Ovary (tissue), 9 donors: ENCODE results near the gene WDR75. TPM values are rescaled to one million over a fixed set of nuclear protein-coding genes. Genes with fewer than 3 reads are reported as not detected.
A peak's percentile ranks its signal among the peaks of the same experiment; 100 is the strongest.

Experiments used
- DNase-seq, 5 donors: peaks; one replicate each; pipeline ENCODE4 v3.0.0-alpha.2; 2019 to 2020
- H3K27ac ChIP-seq, 2 donors: fragments of 200-600 bp; one replicate each; pipeline versions ENCODE4 v1.5.1 to v1.8.0; 2019 to 2022
- H3K27me3 ChIP-seq: fragments of 200-600 bp; one replicate; pipeline ENCODE4 v1.8.0; 2022
- H3K36me3 ChIP-seq: fragments of 200-600 bp; sonication (generic); one replicate; pipeline ENCODE4 v1.5.1; 2019
- H3K4me1 ChIP-seq: one replicate; pipeline ENCODE4 v1.8.1; 2013; ENCODE audit warnings: mild to moderate bottlenecking, moderate library complexity; ENCODE audit not compliant: insufficient read depth
- H3K4me3 ChIP-seq: fragments of 200-600 bp; sonication (generic); one replicate; pipeline ENCODE4 v1.5.1; 2017
- H3K9me3 ChIP-seq, 2 donors: fragments of 200-600 bp in 1 of 2; sonication (generic) in 1 of 2; one replicate each; pipeline versions ENCODE4 v1.5.1 to v1.8.1; 2013 to 2019; ENCODE audit warnings: mild to moderate bottlenecking in 1 of 2, moderate library complexity in 1 of 2
- EP300 ChIP-seq: sonication (generic); formaldehyde crosslinking; IDR thresholded peaks from one replicate; pipeline ENCODE4 v1.6.1; 2017; ENCODE audit warnings: antibody characterized with exemption
- POLR2A ChIP-seq: fragments of 450-650 bp; IDR thresholded peaks from one replicate; pipeline ENCODE4 v1.6.1; 2017; ENCODE audit warnings: antibody characterized with exemption, mild to moderate bottlenecking, moderate library complexity
- WGBS, 3 donors: extraction: QIAGEN DNeasy Blood & Tissue Kit in 1 of 3; methylation state at CpG; one replicate each; pipeline versions ENCODE4 v1.1.5 to v1.1.7; 2013 to 2017; 5-methylcytosine and 5-hydroxymethylcytosine counted together
- intact Hi-C, 4 donors: fragments of 100-400 bp; cut with DNase I; formaldehyde crosslinking; loops; one replicate each; pipeline versions ENCODE4 v1.11.0 to v1.15.1; 2022 to 2023
- polyA plus RNA-seq, 2 donors: library from polyadenylated mRNA; stranded (reverse); fragments of 200-250 nt in 1 of 2; fragments of 350-450 nt in 1 of 2; fragmentation: Illumina TruSeq in 1 of 2; extraction: RNeasy Lipid Tissue Mini Kit (QIAGEN cat#74804) in 1 of 2; gene quantifications; one replicate each; pipeline ENCODE4 v1.2.3, GENCODE V29; 2013 to 2014
- total RNA-seq, 7 donors: library from RNA; depleted of rRNA in 2 of 7; stranded (reverse); fragments of >200 nt in 2 of 7; fragmentation: NEBNext Ultra II Directional in 3 of 7; extraction: Animal tissue kit (Norgen Biotek cat#: 25700) in 3 of 7; gene quantifications; one replicate each; pipeline versions ENCODE4 v1.1.0 to v1.2.4, GENCODE V29; 2016 to 2023
- TF ChIP-seq, protein P1 (sequence below), 3 donors: fragments of 450-650 bp in 2 of 3; fragments of 200-600 bp in 1 of 3; IDR thresholded peaks; one replicate each; pipeline versions ENCODE4 v1.5.1 to v1.8.0; 2016 to 2022; ENCODE audit warnings: antibody characterized with exemption in 3 of 3, mild to moderate bottlenecking in 1 of 3
- donor health status: DM: no; HTN: no; CAD: no; lungs with moderate emphysema.
- donor health status: DM: no; HTN: no; CAD: no.
- donor health status: Bipolar disorder and iron deficiency.
- donor health status: DM: yes; HTN: yes; CAD: no.
- donor health status: DM: no; HTN: no; CAD: no.
- donor health status: DM: yes; HTN: yes; CAD: no.

Gene WDR75
- total and polyA plus RNA-seq, 9 donors, result 22.8 to 41.3 (median 34.2) TPM

DNA sequence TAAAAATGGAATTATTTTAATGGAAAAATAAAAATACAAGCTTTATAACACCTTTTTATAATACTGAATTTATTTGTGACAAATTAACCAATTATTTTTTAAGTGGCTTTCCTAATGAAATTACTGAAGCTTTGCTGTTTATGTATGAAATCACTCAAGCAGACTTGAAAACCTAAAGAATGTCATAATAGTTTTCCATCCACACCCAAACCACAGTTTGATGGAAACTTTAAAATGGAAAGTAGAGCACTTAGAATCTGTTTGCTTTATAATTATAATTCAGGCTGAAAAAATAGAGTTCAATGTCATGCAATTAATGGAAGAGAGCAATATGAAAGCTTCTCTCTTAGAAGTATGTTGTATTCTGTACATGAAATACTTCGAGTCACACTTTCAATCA, 31.6 kb upstream of the WDR75 start:
- Histone ChIP-seq H3K9me3 (no peaks in the 10 kb centered on the region), H3K4me3 (no peak overlapping the region), H3K4me1 (no peaks in the 10 kb centered on the region), H3K27ac (no peak overlapping the region), H3K36me3 (no peaks in the 10 kb centered on the region), H3K27me3 (no peaks in the 10 kb centered on the region)
- intact Hi-C loops, result loop anchor here in 3 of 4 donors (5.0 to 10.0 kb wide), 3 partner anchors 315 to 887 kb away; no protein-coding TSS in a partner anchor
- TF ChIP-seq, protein P1, sequence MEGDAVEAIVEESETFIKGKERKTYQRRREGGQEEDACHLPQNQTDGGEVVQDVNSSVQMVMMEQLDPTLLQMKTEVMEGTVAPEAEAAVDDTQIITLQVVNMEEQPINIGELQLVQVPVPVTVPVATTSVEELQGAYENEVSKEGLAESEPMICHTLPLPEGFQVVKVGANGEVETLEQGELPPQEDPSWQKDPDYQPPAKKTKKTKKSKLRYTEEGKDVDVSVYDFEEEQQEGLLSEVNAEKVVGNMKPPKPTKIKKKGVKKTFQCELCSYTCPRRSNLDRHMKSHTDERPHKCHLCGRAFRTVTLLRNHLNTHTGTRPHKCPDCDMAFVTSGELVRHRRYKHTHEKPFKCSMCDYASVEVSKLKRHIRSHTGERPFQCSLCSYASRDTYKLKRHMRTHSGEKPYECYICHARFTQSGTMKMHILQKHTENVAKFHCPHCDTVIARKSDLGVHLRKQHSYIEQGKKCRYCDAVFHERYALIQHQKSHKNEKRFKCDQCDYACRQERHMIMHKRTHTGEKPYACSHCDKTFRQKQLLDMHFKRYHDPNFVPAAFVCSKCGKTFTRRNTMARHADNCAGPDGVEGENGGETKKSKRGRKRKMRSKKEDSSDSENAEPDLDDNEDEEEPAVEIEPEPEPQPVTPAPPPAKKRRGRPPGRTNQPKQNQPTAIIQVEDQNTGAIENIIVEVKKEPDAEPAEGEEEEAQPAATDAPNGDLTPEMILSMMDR (IDR thresholded peaks at IDR 0.05), result no peak
- TF ChIP-seq POLR2A, result no peak
- TF ChIP-seq EP300, result no peak
- WGBS, 3 donors, result 72 to 88% (median 86%) methylated on average over 1 of the region's 1 CpG
- DNase-seq, result no peak

DNA sequence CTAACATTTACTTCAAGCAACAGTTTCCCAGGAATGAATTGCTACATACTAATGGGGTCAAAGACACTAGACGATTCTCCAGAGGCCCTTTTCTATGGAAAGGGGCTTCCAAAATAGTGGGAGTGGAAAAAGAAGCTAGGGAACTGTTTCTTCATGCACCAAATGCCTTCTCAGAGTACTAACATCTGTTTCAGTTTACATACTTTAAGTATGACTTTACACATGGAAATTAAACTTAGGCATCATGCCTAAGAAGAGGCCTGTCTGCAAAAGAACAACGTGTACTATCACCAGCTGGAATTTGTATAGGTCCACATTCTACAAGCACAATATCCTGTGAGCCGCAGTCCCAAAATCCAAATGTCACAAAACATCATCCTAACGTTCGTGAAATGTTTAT, 29.4 kb upstream of the WDR75 start:
- Histone ChIP-seq H3K4me3 (no peak overlapping the region), H3K27ac (peak overlapping the region in 1 of 2 donors; percentile 48), H3K9me3 (no peaks in the 10 kb centered on the region), H3K27me3 (no peaks in the 10 kb centered on the region), H3K4me1 (no peaks in the 10 kb centered on the region), H3K36me3 (no peaks in the 10 kb centered on the region)
- peak in 2 of 5 donors; percentile 19 to 21 for DNase-seq
- 4 to 7% (median 5%) methylated on average over 5 of the region's 5 CpGs for WGBS, 3 donors
- intact Hi-C loops, result loop anchor here in 3 of 4 donors (5.0 to 10.0 kb wide), 3 partner anchors 317 to 890 kb away; no protein-coding TSS in a partner anchor
- TF ChIP-seq POLR2A, result no peak
- peak; percentile 27 for TF ChIP-seq EP300

DNA sequence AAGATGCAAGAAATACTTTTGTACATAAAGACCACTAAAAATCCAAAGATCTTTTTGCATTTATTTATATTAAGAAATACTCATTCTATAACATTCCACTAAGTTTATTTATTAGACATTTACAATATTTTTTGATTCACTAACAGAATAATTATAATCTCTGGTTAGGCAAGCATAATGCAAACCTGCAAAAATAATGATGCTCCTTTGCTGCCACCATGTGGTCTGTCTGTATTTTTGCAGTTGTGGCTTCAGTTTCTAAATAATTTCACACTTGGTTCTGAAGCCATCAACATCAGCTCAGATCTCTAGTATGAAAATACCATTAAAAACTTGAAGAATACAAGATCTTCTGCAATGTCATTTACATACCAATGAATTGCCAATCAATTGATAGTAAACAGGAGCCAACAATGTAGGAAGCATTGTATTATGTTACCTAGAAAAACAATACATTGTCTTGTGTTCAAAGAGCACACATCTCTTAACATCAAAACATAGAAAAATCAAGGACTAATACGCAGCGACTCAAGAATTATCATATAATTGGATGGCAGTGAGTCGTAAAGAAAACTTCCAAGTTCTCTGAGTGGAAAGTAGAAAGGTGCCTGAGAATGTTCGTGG, 28.8 kb upstream of the WDR75 start:
- no peaks in the 10 kb centered on the region for H3K4me1 ChIP-seq
- H3K27me3 ChIP-seq, result no peaks in the 10 kb centered on the region
- H3K9me3 ChIP-seq, result no peaks in the 10 kb centered on the region
- WGBS, 3 donors, result 27 to 29% (median 27%) methylated on average over 4 of the region's 4 CpGs
- DNase-seq, result peak in 4 of 5 donors; percentile 38 to 59 (median 47)
- no peaks in the 10 kb centered on the region for H3K36me3 ChIP-seq
- H3K4me3 ChIP-seq, result no peak overlapping the region
- TF ChIP-seq POLR2A, result no peak
- TF ChIP-seq, protein P1 (IDR thresholded peaks at IDR 0.05), result peak; percentile 53 to 90 (median 86)
- intact Hi-C loops, result loop anchor here in 3 of 4 donors (5.0 to 10.0 kb wide), 3 partner anchors 318 to 890 kb away; no protein-coding TSS in a partner anchor
- peak overlapping the region in 1 of 2 donors; percentile 48 for H3K27ac ChIP-seq

DNA sequence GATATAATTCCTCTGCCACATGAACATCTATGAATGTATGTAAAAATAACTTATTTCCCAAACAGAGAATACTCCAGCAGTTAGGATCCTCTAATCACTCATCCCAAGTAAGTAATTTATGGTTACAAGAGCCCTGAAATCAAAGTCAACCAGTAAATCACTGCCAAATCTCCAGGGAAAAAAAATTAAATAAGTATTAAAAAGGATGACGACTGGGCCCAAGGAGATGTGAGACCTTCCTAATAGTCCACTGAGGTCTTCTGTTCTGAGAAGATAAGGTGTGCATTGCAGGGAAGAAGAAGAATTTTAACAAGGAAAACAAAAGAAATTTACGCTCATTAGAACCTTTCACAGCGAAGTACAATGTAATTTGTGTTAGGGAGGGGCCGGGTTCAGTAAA, 28.0 kb upstream of the WDR75 start:
- TF ChIP-seq EP300 (no peak), POLR2A (no peak)
- TF ChIP-seq, protein P1 (IDR thresholded peaks at IDR 0.05), result no peak
- Histone ChIP-seq H3K4me1 (no peaks in the 10 kb centered on the region), H3K27ac (no peak overlapping the region), H3K36me3 (no peaks in the 10 kb centered on the region), H3K4me3 (no peak overlapping the region), H3K9me3 (no peaks in the 10 kb centered on the region), H3K27me3 (no peaks in the 10 kb centered on the region)
- intact Hi-C loops, result loop anchor here in 3 of 4 donors (5.0 to 10.0 kb wide), 3 partner anchors 318 to 891 kb away; no protein-coding TSS in a partner anchor
- 85 to 93% (median 88%) methylated on average over 4 of the region's 4 CpGs for WGBS, 3 donors
- no peak for DNase-seq

DNA sequence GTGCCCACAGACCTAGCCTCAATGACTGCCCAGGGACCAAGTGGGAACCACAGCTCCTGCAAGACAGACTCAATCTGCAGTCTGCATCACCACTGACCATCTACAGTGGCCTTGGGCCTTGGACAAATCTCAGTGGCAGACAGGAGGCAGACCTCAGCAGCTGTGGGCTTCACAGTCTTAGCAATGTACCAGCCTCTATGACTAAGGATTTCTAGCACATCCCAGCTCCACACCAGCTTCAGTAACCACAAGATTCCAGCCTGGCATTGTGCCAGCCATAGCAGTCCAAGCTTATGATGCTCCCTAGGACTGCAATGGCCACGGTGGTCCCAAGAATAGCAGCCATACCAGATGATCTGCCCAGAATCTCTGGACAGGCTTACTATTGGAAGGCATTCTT, 19.6 kb upstream of the WDR75 start:
- Histone ChIP-seq H3K9me3 (no peaks in the 10 kb centered on the region), H3K36me3 (no peaks in the 10 kb centered on the region), H3K27me3 (no peaks in the 10 kb centered on the region), H3K4me3 (no peak overlapping the region), H3K4me1 (no peaks in the 10 kb centered on the region), H3K27ac (no peak overlapping the region)
- WGBS, 3 donors, result 53 to 80% (median 77%) methylated on average over 1 of the region's 1 CpG
- no peak for TF ChIP-seq EP300
- TF ChIP-seq, protein P1 (IDR thresholded peaks at IDR 0.05), result no peak
- DNase-seq, result no peak
- intact Hi-C loops, result no loop called here
